GM18858 (cell line): Measurements from ENCODE around the gene CD247.
A peak's percentile ranks its signal among the peaks of the same experiment; 100 is the strongest.

Source experiments
- ATAC-seq: cut with Tn5 transposase; IDR thresholded peaks from one replicate; pipeline ENCODE4 v1.9.1; 2021; ENCODE audit not compliant: unreplicated experiment

CD247 gene

GRCh38 chr1:167463875-167464575, 54.3 kb downstream of the CD247 start:
- no peak for ATAC-seq

GRCh38 chr1:167463080-167463479, 55.2 kb downstream of the CD247 start:
- ATAC-seq = no peak

- no peak for ATAC-seq
Measured at GRCh38 chr1:167462341-167462740, 56.0 kb downstream of the CD247 start.

GRCh38 chr1:167460836-167461235, 57.5 kb downstream of the CD247 start:
- ATAC-seq = no peak

- ATAC-seq = no peak
Measured at GRCh38 chr1:167457936-167458584, 60.3 kb downstream of the CD247 start.

GRCh38 chr1:167456926-167457325, 61.4 kb downstream of the CD247 start:
- no peak for ATAC-seq

- ATAC-seq = no peak
Measured at GRCh38 chr1:167456524-167456923, 61.8 kb downstream of the CD247 start.

- ATAC-seq = peak; percentile 22
Measured at GRCh38 chr1:167455786-167456446, 62.4 kb downstream of the CD247 start.

- ATAC-seq = peak; percentile 39
Measured at GRCh38 chr1:167454894-167455785, 63.2 kb downstream of the CD247 start.

- no peak for ATAC-seq
Measured at GRCh38 chr1:167454304-167454893, 63.9 kb downstream of the CD247 start.

GRCh38 chr1:167453123-167453522, 65.2 kb downstream of the CD247 start:
- no peak for ATAC-seq

GRCh38 chr1:167452483-167452882, 65.8 kb downstream of the CD247 start:
- no peak for ATAC-seq

GRCh38 chr1:167450843-167451242, 67.5 kb downstream of the CD247 start:
- no peak for ATAC-seq

GRCh38 chr1:167447521-167448136, 70.7 kb downstream of the CD247 start:
- ATAC-seq = peak; percentile 78

GRCh38 chr1:167446966-167447365, 71.4 kb downstream of the CD247 start:
- ATAC-seq = no peak

GRCh38 chr1:167443757-167444156, 74.6 kb downstream of the CD247 start:
- ATAC-seq = no peak

GRCh38 chr1:167442854-167443565, 75.3 kb downstream of the CD247 start:
- no peak for ATAC-seq

- peak; percentile 78 for ATAC-seq
Measured at GRCh38 chr1:167442142-167442848, 76.0 kb downstream of the CD247 start.

- no peak for ATAC-seq
Measured at GRCh38 chr1:167441222-167441621, 77.1 kb downstream of the CD247 start.
